Epidermal melanocyte (primary cell): Measurements from ENCODE around the gene ATP1A3.

ENCODE experiments used
- DNase-seq: peaks from one replicate; pipeline ENCODE4 v3.0.0; 2011; ENCODE audit warnings: low spot score; ENCODE audit not compliant: insufficient read length

Gene ATP1A3

GRCh38 chr19:41987141-41987860, 6.7 kb downstream of the ATP1A3 start:
- no peak for DNase-seq

DNA sequence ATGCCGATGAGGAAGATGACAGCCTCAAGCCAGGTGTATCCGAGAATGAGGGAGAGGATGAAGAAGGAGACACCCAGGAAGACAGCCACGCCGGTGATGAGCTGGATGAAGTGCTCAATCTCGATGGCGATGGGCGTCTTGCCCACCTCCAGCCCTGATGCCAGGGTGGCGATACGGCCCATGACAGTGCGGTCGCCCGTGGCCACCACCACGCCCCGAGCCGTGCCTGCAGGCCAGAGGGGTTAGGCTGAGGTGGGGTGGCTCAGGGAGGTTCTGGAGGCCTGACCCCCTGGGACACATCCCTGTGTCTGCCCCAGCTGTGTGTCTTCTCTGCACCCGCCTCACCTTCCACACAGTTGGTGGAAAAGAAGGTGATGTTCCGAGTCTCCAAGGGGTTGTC, 9.1 kb downstream of the ATP1A3 start:
- no peak for DNase-seq

DNA sequence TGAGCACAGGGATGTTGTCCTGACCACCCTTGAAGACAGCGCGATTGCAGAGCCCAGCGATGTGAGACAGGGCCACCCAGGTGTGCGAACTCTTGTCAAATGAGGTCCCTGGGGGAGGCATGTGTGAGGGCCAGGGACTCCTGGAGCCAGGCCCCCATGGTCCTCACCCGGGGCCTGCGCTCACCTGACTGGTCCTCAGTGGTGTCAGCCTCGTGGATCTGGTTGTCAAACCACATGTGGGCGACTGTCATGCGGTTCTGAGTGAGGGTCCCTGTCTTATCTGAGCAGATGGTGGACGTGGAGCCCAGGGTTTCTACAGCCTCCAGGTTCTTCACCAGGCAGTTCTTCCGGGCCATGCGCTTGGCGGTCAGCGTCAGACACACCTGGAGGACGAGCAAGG, 12.3 kb downstream of the ATP1A3 start:
- no peak for DNase-seq

GRCh38 chr19:41978470-41978869, 15.6 kb downstream of the ATP1A3 start:
- DNase-seq, result no peak

GRCh38 chr19:41977916-41978315, 16.1 kb downstream of the ATP1A3 start:
- DNase-seq, result no peak

GRCh38 chr19:41974652-41975051, 19.4 kb downstream of the ATP1A3 start:
- no peak for DNase-seq

GRCh38 chr19:41971363-41971762, 22.7 kb downstream of the ATP1A3 start:
- DNase-seq, result no peak

DNA sequence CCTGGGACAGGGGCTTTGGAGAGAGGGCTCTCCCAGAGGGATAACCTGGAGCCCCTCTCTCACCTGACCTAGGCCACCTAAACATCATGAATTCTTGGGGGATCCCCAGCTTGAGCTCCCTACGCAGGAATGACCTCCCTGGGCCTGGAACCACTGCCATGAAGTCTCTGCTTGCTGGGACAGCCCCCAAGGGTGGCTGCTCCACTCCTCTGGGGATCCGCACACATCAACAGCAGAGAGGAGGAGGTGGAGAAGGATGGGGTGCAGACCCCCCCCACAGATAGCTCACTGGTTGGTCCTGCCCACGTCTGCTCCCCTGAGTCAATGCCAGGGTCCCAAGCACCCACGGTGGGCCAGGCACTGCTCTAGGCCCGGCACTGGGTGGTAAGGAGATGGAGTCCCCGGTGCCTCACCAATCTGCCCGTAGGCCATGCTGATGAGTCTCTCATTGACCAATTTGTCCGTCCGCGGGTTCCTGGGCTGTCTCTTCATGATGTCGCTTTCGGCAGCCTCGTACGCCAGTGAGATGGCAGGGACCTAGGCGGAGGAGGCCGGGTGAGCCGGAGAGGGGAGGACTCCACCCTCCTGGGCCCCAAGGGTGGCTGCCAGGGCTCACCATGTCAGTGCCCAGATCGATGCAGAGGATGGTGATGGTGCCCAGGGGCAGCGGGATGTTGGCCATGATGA, 24.1 kb downstream of the ATP1A3 start:
- DNase-seq, result no peak

DNA sequence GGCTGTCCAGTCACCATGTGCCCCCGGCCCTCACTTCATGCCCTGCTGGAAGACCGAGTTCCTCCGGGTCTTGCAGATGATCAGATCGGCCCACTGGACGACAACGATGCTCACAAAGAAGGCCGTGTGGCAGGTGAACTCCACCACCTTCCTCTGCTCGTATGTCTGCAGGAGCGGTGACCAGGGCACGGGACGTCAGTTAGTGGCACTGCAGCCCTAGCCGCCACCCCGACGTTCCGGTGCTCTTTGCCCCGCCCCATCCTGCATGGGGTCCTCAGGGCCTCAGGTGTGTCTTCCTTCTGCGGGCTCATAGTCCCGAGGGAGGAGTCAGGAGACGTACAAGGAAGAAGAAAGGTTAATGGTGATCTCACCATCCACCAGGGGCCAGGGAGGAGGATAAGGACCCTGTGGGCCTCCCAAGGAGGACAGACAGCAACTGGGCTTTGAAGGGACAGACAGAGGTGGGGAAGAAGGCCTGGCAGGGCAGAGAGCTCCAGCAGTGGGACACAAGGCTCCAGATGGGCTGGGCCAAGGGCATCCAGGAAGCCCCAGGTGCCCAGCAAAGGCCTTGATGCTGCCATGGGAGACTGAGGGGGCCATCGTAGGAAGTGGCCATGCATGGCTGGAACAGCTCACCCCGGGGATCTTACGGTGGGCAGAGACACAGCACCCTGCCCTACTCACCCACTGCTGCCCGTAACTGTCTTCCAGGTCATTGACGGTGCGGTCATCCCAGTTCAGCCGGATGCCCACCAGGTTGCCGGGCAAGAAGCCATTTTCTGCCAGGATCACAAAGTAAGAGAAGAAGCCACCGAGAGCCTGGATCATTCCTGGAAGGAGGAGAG, 25.1 kb downstream of the ATP1A3 start:
- DNase-seq, result no peak

GRCh38 chr19:41967054-41967783, 26.8 kb downstream of the ATP1A3 start:
- DNase-seq, result no peak

- no peak for DNase-seq
Measured at GRCh38 chr19:41965106-41965505, 28.9 kb downstream of the ATP1A3 start.

GRCh38 chr19:41960973-41961372, 33.1 kb downstream of the ATP1A3 start:
- no peak for DNase-seq

GRCh38 chr19:41959056-41960053, 34.7 kb downstream of the ATP1A3 start, which contains the start of gene RABAC1:
Gene RABAC1 (minus strand): TSS chr19:41959321. CDS start chr19:41959292, 29 bp downstream.
- peak; percentile 99 for DNase-seq

- DNase-seq, result peak; percentile 74
Measured at GRCh38 chr19:41958367-41959055, 35.5 kb downstream of the ATP1A3 start.

DNA sequence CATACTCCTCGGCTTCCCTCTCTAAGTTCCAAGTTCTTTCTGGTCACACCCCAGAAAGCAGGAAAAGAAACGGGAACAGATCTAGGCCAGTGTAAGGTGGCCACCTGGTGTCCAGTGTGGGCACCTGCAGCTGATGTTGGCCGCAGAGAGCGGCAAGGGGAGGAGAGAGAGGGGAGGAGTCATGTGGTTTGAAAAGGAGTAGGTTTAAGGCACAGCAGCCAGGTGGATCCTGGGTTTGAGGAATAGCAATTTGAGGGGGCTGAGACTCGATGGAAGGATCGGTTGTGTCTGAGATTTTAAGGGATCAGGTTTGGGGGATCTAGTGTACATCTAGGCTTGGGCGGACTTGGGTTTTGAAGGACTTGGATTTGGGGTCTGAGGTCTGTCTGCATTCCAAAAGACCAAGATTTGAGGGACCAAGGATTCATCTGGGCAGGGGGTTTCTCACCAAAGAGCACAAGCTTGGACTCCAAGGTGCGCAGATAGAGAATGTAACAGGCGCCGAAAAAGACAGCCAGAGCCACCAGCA, 36.1 kb downstream of the ATP1A3 start:
- DNase-seq, result peak; percentile 75

GRCh38 chr19:41957161-41957837, 36.7 kb downstream of the ATP1A3 start:
- DNase-seq, result no peak

- no peak for DNase-seq
Measured at GRCh38 chr19:41956621-41957020, 37.4 kb downstream of the ATP1A3 start.

DNA sequence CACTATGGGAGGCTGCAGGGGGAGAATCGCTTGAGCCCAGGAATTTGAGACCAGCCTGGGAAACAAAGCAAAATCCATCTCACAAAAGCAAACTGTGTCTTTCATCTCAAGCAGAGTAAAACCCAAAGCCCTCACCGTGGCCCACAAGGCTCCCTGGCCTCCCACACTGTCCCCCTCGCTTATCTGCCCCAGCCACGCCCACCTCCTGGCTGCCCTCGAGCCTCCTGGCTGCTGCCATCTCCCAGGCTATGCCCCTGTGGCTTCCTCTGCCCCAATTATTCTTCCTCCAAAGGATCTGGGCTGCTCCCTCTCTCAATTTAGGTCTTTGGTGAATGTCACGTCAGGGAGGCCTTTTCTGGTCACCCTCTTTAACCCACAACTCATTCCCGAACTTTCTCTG, 38.5 kb downstream of the ATP1A3 start:
- no peak for DNase-seq
